ENCODE data around the gene DDX18. TPM values are rescaled to one million over a fixed set of nuclear protein-coding genes. Genes with fewer than 3 reads are reported as not detected.

Gene DDX18
- total and polyA plus RNA-seq, 3 experiments from 2014 or later, result 46.2 to 151 (median 147) TPM

GRCh38 chr2:117855886-117856285 lies 41.4 kb downstream of the DDX18 start:
- no peak overlapping the region for H3K4me3 ChIP-seq (ENCODE audit: low read length)
- Mint-ChIP-seq H3K9me3 (peaks cover 0 to 4% (median 0%) of the 10 kb centered on the region in 5 donors), H3K27me3 (peaks cover 7 to 68% of the 10 kb centered on the region in 2 donors), H3K27ac (no peak overlapping the region), H3K36me3 (no peaks in the 10 kb centered on the region), H3K4me3 (no peak overlapping the region), H3K4me1 (no peaks in the 10 kb centered on the region)
- CTCF ChIA-PET, result no interaction called here
- H3K27ac ChIP-seq (ENCODE audit: low read depth, low read length), result no peak overlapping the region
- POLR2A ChIA-PET, result no interaction called here
- no peaks in the 10 kb centered on the region for H3K4me1 ChIP-seq (ENCODE audit: insufficient read depth, low read length)
- no peaks in the 10 kb centered on the region for H3K36me3 ChIP-seq (ENCODE audit: insufficient read depth, low read length)
- H3K9me3 ChIP-seq (ENCODE audit: low read length), result no peaks in the 10 kb centered on the region
- DNase-seq, result no peak
- peaks cover 3% of the 10 kb centered on the region for H3K27me3 ChIP-seq (ENCODE audit: insufficient read depth, low read length, poor library complexity, severe bottlenecking)

GRCh38 chr2:117856415-117857210 lies 42.1 kb downstream of the DDX18 start:
- ChIA-PET CTCF (interaction anchor here (0.7 kb wide), 1 partner anchor 17 kb away, joined by 3 read pairs; no protein-coding TSS in a partner anchor), POLR2A (no interaction called here)
- H3K4me3 Mint-ChIP-seq, result no peak overlapping the region

GRCh38 chr2:117858336-117858735 lies 43.8 kb downstream of the DDX18 start:
- CTCF ChIA-PET, result interaction anchor here (0.6 kb wide), 1 partner anchor 28 kb away, joined by 3 read pairs; no protein-coding TSS in a partner anchor
- no peak for DNase-seq
- H3K4me1 ChIP-seq (ENCODE audit: insufficient read depth, low read length), result no peaks in the 10 kb centered on the region
- POLR2A ChIA-PET, result no interaction called here
- H3K36me3 Mint-ChIP-seq, result no peaks in the 10 kb centered on the region
- H3K36me3 ChIP-seq (ENCODE audit: insufficient read depth, low read length), result no peaks in the 10 kb centered on the region
- H3K27me3 ChIP-seq (ENCODE audit: insufficient read depth, low read length, poor library complexity, severe bottlenecking), result no peaks in the 10 kb centered on the region
- no peak overlapping the region for H3K4me3 ChIP-seq (ENCODE audit: low read length)
- peaks cover 13 to 54% of the 10 kb centered on the region in 2 donors for H3K27me3 Mint-ChIP-seq
- H3K27ac ChIP-seq (ENCODE audit: low read depth, low read length), result no peak overlapping the region
- no peaks in the 10 kb centered on the region for H3K9me3 ChIP-seq (ENCODE audit: low read length)
- H3K4me1 Mint-ChIP-seq, result no peaks in the 10 kb centered on the region
- H3K27ac Mint-ChIP-seq, result no peak overlapping the region
- peaks cover 0 to 6% (median 0%) of the 10 kb centered on the region in 5 donors for H3K9me3 Mint-ChIP-seq
- no peak overlapping the region for H3K4me3 Mint-ChIP-seq

More at GRCh38 chr2:117856415-117857210, 42.1 kb downstream of the DDX18 start:
- H3K4me1 Mint-ChIP-seq, result no peaks in the 10 kb centered on the region
- no peak overlapping the region for H3K4me3 ChIP-seq (ENCODE audit: low read length)
- H3K27me3 ChIP-seq (ENCODE audit: insufficient read depth, low read length, poor library complexity, severe bottlenecking), result peaks cover 3% of the 10 kb centered on the region
- H3K27ac ChIP-seq (ENCODE audit: low read depth, low read length), result no peak overlapping the region
- H3K4me1 ChIP-seq (ENCODE audit: insufficient read depth, low read length), result no peaks in the 10 kb centered on the region
- peaks cover 9 to 69% of the 10 kb centered on the region in 2 donors for H3K27me3 Mint-ChIP-seq
- peaks cover 0 to 6% (median 0%) of the 10 kb centered on the region in 5 donors for H3K9me3 Mint-ChIP-seq
- H3K36me3 ChIP-seq (ENCODE audit: insufficient read depth, low read length), result no peaks in the 10 kb centered on the region
- no peaks in the 10 kb centered on the region for H3K36me3 Mint-ChIP-seq
- H3K9me3 ChIP-seq (ENCODE audit: low read length), result no peaks in the 10 kb centered on the region
- no peak for DNase-seq
- no peak overlapping the region for H3K27ac Mint-ChIP-seq

GRCh38 chr2:117858892-117859531 lies 44.5 kb downstream of the DDX18 start:
- Histone ChIP-seq H3K27me3 (ENCODE audit: insufficient read depth, low read length, poor library complexity, severe bottlenecking) (no peaks in the 10 kb centered on the region), H3K36me3 (ENCODE audit: insufficient read depth, low read length) (no peaks in the 10 kb centered on the region), H3K27ac (ENCODE audit: low read depth, low read length) (no peak overlapping the region), H3K4me3 (ENCODE audit: low read length) (no peak overlapping the region), H3K4me1 (ENCODE audit: insufficient read depth, low read length) (no peaks in the 10 kb centered on the region), H3K9me3 (ENCODE audit: low read length) (no peaks in the 10 kb centered on the region)
- Mint-ChIP-seq H3K27me3 (peaks cover 13 to 48% of the 10 kb centered on the region in 2 donors), H3K4me3 (no peak overlapping the region), H3K9me3 (peaks cover 0 to 7% (median 0%) of the 10 kb centered on the region in 5 donors), H3K4me1 (no peaks in the 10 kb centered on the region), H3K27ac (no peak overlapping the region), H3K36me3 (no peaks in the 10 kb centered on the region)
- ChIA-PET CTCF (no interaction called here), POLR2A (no interaction called here)
- DNase-seq, result no peak

- no peaks in the 10 kb centered on the region for H3K4me1 ChIP-seq (ENCODE audit: insufficient read depth, low read length)
- H3K9me3 Mint-ChIP-seq, result peaks cover 0 to 7% (median 0%) of the 10 kb centered on the region in 5 donors
- H3K27ac ChIP-seq (ENCODE audit: low read depth, low read length), result no peak overlapping the region
- H3K36me3 Mint-ChIP-seq, result no peaks in the 10 kb centered on the region
- no peaks in the 10 kb centered on the region for H3K27me3 ChIP-seq (ENCODE audit: insufficient read depth, low read length, poor library complexity, severe bottlenecking)
- no peak overlapping the region for H3K4me3 Mint-ChIP-seq
- H3K27ac Mint-ChIP-seq, result no peak overlapping the region
- ChIA-PET CTCF (no interaction called here), POLR2A (no interaction called here)
- H3K4me3 ChIP-seq (ENCODE audit: low read length), result no peak overlapping the region
- H3K4me1 Mint-ChIP-seq, result no peaks in the 10 kb centered on the region
- no peaks in the 10 kb centered on the region for H3K9me3 ChIP-seq (ENCODE audit: low read length)
- no peak for DNase-seq
- H3K27me3 Mint-ChIP-seq, result peaks cover 13 to 43% of the 10 kb centered on the region in 2 donors
- H3K36me3 ChIP-seq (ENCODE audit: insufficient read depth, low read length), result no peaks in the 10 kb centered on the region
Measured at GRCh38 chr2:117859532-117859911, 45.0 kb downstream of the DDX18 start.

- no peak for DNase-seq
- ChIA-PET POLR2A (no interaction called here), CTCF (no interaction called here)
- H3K27ac Mint-ChIP-seq, result no peak overlapping the region
- peaks cover 9 to 38% of the 10 kb centered on the region in 2 donors for H3K27me3 Mint-ChIP-seq
- H3K27ac ChIP-seq (ENCODE audit: low read depth, low read length), result no peak overlapping the region
- no peaks in the 10 kb centered on the region for H3K4me1 ChIP-seq (ENCODE audit: insufficient read depth, low read length)
- no peaks in the 10 kb centered on the region for H3K36me3 ChIP-seq (ENCODE audit: insufficient read depth, low read length)
- no peaks in the 10 kb centered on the region for H3K4me1 Mint-ChIP-seq
- H3K9me3 Mint-ChIP-seq, result peaks cover 0 to 7% (median 0%) of the 10 kb centered on the region in 5 donors
- H3K4me3 ChIP-seq (ENCODE audit: low read length), result no peak overlapping the region
- H3K4me3 Mint-ChIP-seq, result no peak overlapping the region
- H3K9me3 ChIP-seq (ENCODE audit: low read length), result no peaks in the 10 kb centered on the region
- H3K27me3 ChIP-seq (ENCODE audit: insufficient read depth, low read length, poor library complexity, severe bottlenecking), result no peaks in the 10 kb centered on the region
- no peaks in the 10 kb centered on the region for H3K36me3 Mint-ChIP-seq
Measured at GRCh38 chr2:117859924-117860647, 45.6 kb downstream of the DDX18 start.

GRCh38 chr2:117862459-117862858 lies 48.0 kb downstream of the DDX18 start:
- H3K36me3 Mint-ChIP-seq, result no peaks in the 10 kb centered on the region
- H3K9me3 Mint-ChIP-seq, result peaks cover 0 to 6% (median 0%) of the 10 kb centered on the region in 5 donors
- no peak overlapping the region for H3K27ac Mint-ChIP-seq
- POLR2A ChIA-PET, result no interaction called here
- Histone ChIP-seq H3K27ac (ENCODE audit: low read depth, low read length) (no peak overlapping the region), H3K9me3 (ENCODE audit: low read length) (no peaks in the 10 kb centered on the region), H3K36me3 (ENCODE audit: insufficient read depth, low read length) (no peaks in the 10 kb centered on the region), H3K4me1 (ENCODE audit: insufficient read depth, low read length) (no peaks in the 10 kb centered on the region), H3K27me3 (ENCODE audit: insufficient read depth, low read length, poor library complexity, severe bottlenecking) (no peaks in the 10 kb centered on the region), H3K4me3 (ENCODE audit: low read length) (no peak overlapping the region)
- no peak for DNase-seq
- H3K27me3 Mint-ChIP-seq, result peaks cover 9 to 22% of the 10 kb centered on the region in 2 donors
- CTCF ChIA-PET, result no interaction called here
- H3K4me1 Mint-ChIP-seq, result no peaks in the 10 kb centered on the region
- H3K4me3 Mint-ChIP-seq, result no peak overlapping the region

GRCh38 chr2:117875786-117876185 lies 61.3 kb downstream of the DDX18 start:
- ChIA-PET CTCF (no interaction called here), POLR2A (no interaction called here)
- Mint-ChIP-seq H3K4me3 (no peak overlapping the region), H3K27me3 (peaks cover 25 to 53% of the 10 kb centered on the region in 2 donors), H3K27ac (no peak overlapping the region), H3K4me1 (no peaks in the 10 kb centered on the region), H3K9me3 (peaks cover 0 to 16% (median 4%) of the 10 kb centered on the region in 5 donors), H3K36me3 (no peaks in the 10 kb centered on the region)
- H3K4me3 ChIP-seq (ENCODE audit: low read length), result no peak overlapping the region
- no peak for DNase-seq
- H3K9me3 ChIP-seq (ENCODE audit: low read length), result no peaks in the 10 kb centered on the region
- H3K4me1 ChIP-seq (ENCODE audit: insufficient read depth, low read length), result no peaks in the 10 kb centered on the region
- no peaks in the 10 kb centered on the region for H3K27me3 ChIP-seq (ENCODE audit: insufficient read depth, low read length, poor library complexity, severe bottlenecking)
- H3K27ac ChIP-seq (ENCODE audit: low read depth, low read length), result no peak overlapping the region
- no peaks in the 10 kb centered on the region for H3K36me3 ChIP-seq (ENCODE audit: insufficient read depth, low read length)

Measured in CD8-positive, alpha-beta memory T cell (primary cell).